NK-92 (cell line): ENCODE data around the gene SIL1.

ENCODE experiments used
- DNase-seq: peaks from one replicate; lab custom pipeline; 2025; ENCODE audit not compliant: unreplicated experiment; lab: John Stamatoyannopoulos, UW

SIL1 gene

DNA sequence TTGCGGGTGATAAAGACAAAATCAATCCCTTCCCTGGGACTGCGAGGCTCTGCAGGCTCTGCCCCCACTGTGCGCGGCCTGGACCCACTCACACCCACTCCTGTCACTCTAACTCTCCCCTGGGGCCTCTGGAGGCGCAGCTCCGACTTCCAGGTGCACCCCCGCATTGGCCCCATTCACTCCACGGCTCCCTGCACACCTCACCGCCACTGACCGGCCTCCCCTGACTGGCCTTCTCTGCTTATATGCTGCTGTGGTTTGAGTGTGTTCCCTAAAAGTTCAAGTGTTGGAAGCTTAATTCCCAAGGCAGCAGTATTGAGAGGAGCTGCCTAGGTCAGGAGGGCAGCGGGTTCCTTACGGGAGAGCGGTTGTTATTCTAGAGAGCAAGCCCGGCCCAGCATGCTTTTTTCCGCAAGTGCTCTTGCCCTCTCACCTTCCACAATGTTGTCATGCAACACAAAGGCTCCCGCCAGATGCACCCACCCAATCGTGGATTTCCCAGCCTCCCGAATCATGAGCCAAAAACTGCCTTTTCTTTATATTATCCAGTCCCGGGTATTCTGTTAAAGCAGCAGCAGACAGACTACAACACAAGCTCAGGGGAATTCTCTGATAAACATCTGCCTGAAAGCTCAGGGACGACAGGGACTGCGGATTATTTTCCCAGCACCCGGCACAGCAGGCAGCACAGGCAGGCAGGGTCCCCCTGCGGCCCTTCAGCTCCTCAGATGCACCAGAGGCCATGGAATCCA lies 249.5 kb downstream of the SIL1 start:
- DNase-seq, result no peak

- no peak for DNase-seq
Observed at GRCh38 chr5:138947780-138948179, 250.4 kb downstream of the SIL1 start.

DNA sequence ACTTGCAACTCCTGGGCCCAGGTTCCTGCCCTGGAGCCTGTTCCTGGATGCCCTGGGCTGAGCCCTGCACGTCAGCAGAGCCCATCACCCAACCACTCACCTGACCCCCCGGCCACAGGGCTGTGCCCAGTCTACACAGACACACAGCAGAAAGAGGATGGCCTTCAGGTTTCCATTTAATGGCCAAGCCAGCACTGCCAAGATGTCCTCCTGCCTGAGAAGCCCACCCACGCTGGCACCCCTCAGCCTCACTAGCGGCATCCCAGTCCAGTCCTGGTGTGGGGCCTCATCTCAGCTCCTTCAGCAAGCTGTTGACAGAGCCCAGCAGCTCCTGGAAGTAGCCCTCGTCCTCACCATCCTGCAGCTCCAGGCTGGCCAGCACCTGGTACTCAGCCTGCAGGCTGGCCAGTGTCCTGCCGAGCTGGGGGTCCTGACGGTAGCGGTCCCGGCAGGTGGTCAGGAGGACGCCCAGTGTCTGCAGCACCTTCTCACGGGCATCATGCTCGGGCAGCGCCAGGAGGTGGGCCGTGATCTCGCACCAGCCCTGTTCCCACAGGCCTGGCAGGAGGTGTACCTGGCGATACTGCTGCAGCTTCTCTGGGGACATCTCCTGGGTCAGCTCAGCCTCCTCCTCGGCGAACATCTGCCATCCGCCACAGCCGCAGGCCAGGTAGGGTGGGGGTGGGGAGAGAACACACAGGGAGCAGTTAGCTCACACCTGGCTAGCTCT lies 251.2 kb downstream of the SIL1 start:
- DNase-seq, result no peak

DNA sequence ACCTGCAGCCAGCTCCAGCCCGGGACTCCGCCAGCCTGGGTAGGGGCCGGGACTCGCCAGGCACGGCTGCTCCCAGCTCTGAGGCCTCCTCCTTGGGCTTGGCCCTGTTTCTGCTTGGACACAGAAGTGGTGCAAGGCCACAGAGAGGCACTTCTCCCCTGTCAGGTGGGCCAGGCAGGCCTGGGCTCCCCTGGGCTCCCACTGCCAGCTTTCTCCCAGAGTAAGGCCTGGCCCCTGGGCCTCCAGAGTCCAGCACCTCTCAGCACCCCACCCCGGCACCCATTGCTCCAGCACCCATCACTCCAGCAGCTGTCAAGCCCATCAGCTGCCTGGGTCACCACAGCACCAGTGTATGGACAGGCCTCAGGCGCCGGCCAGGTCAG lies 251.9 kb downstream of the SIL1 start:
- no peak for DNase-seq

DNA sequence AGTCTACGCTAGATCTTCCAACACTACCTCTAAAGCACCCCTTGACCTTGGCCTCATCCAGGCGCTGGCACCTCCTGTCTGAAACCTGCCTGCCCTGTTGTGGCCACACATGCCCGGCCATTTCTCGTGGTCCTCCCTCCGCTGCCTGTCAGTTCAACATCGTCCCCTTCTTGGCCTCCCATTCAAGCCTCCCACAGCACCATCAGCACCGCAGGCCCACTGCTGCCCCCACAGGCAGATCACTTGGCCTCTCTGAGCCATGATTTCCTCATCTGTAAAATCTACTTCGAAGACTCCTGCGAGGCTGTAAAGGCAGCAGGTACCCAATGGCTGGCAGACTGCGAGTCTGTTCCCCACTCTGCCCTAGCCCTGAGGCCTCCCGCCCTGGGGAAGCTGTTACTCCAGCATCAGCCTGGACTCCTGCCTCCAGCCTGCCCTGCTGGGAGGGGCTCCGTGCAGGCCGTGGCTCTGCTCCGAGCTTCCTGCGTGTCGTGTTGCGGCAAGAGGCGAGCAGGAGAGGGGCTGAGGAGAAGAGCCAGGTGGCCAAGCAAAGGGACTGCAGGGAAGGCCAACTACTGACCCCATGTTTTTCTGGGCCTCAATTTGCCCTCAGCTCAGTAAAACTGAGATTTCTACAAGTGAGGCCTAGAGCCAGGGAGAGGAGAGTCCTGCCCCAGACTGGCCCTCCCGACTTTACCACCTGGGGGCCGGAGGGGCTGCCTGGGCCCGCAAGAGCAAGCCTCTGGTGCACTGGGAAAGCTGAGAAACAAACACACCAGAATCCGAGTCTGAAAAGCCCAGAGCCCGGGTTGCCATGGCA lies 252.5 kb downstream of the SIL1 start:
- no peak for DNase-seq

- no peak for DNase-seq
Observed at GRCh38 chr5:138944527-138945322, 253.4 kb downstream of the SIL1 start.

DNA sequence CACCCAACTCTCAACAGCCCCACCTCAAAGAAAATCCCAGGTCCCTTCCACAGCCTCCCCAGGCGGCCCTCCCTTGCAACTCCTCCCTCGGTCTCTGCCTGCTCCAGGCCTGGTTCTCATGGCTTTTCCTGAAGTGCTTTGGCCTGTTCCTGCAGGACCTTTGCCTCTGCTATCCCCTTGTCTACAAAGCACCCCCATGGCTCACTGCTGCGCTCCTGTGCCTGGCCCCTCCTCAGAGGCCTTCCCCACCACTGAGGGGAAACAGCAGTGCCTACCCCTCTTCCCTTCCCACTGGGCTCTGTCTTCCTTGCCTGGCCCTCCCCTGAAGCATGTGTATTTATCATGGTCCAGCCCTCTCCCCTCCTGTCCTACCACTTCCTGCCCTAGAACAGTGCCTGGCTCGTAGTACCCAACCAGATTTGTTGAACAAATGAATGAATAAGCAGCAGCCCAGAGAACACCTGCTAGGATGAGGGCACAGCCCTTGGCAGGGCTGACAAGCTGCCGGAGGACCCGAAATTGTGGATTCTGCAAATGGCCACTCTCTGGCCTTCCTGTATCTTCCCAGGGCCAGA lies 254.5 kb downstream of the SIL1 start:
- no peak for DNase-seq

DNA sequence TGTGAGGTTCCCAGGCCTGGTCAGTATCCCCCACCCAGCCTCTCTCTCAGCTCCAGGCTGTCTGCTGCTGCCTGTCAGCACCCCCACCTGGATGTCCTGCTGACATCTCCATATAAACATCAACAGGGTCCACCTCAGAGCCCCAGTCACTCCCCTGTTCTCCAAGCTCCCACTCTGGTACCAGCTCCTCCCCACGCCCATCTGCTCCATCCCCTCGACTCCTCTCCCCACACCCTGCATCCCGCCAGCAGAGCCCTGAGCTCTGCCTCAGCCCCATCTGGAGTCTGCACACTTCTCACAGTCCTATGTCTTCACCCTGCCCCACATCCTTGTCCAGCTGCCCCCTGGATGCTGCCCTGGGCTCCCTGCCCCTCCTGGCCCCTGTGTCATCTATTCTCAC lies 255.3 kb downstream of the SIL1 start:
- no peak for DNase-seq

GRCh38 chr5:138942066-138942465 lies 256.1 kb downstream of the SIL1 start:
- DNase-seq, result no peak

- DNase-seq, result no peak
Observed at GRCh38 chr5:138938526-138938925, 259.6 kb downstream of the SIL1 start.

DNA sequence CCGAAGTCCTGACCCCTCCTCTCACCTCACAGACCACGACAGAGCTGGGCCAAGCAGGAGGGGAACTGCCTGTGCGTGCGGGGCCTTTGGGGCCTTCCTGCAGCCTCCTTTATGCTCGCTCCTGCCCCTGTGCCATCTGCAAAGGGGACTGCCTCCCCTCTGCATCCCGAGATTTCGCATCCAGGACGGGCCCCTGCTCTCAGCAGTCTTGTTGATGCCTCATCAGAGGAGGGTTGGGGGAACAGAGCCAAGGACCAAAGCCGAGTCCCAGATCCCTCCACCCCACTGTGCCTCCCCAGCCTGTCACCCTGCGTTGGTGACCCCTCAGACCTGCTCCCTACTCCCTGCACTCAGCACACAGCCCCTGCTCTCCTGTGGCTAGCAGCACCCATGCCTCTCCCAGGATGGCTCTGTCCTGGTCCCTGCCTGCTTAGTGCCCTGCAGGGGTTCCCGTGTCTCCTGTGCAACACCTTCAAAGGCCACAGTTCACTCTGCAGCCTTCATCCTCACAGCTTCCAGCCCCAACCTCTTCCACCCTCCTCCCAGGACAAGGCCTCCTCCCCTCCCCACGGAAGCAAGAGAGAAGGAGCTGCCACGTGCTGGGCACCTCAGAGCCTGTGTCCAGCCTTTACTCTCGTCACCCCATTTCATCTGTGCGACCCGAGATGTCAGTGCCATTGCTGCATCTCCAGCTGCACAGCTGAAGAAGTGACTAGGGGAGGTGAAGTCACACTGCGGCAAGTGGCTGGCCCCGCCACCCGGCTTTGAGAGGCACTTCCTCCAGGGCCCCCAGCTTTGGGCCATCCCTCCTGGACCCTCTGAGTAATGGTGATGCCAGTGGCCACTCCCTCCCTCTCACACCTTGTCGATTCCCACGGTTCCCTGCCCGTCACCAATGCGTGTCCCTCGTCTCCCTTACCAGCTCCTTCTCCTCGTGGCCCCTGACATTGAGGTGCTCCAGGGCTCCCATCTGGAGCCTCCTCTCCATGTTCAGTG lies 260.5 kb downstream of the SIL1 start:
- no peak for DNase-seq

DNA sequence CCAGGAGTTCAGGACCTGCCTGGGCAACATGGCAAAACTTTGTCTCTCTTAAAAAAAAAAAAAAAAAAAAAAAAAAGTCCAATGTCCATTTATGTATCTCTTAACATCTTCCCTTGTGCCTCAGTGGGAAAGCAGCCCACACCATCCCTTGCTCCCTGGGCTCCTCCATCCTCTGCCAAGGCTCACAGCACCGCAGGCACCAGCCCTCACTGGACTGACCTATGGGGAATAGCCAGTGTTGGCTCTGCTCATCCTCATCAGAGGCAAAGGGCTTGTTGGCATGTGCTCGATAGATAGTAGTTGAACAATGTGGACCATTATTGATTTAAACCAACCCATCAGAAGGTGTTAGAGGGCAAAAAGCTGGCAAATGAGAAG lies 261.2 kb downstream of the SIL1 start:
- no peak for DNase-seq

DNA sequence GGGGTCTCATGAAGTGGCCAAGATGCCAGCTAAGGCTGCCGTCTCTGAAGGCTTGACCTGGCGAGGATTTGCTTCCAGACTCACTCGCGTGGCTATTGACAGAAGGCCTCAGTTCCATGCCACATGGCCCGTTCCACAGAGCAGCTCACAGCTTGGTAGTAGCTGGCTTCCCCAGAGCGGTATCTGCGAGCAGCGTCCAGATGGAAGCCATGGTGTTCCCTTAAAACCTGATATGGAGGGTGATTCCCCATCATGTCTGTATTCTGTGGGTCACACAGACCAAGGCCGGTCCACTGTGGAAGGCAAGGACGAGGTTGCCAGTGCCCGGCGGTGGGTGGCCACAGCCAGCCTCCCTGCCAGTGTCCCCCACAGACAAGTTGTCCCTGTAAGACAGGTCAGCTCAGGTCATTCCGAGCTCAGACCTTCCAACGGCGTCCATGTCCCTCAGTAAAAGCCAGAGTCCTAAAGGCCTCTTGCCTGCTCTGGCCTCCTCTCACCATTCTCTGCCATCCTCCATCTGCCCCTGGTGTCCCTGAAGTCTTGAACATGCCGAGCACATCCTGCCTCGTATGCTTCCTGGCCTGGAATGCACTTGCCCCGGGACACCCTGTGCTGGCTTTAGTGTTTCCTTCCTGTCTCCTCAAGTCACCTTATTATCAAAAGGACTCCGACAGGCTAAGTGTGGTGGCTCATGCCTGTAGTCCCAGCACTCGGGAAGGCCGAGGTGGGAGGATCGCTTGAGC lies 261.8 kb downstream of the SIL1 start:
- no peak for DNase-seq

DNA sequence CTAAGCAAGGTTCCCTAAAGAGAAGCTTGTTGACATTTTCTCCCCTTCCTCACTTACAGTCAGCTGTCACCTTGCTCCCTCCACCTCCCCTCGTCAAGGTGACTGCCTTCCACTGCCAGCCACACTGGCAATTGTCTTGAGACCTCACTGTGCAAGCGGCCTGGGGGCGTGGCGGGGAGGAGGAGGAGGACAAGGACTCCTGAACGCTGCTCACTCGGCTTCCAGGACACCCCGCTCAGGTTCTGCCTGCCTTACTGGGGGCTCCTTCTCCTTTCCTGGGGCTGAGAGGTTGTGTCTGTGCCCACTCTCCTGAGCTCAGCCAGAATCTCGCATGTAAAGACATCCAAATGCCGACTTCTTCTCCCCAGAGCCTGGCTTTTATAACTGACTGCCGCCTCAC lies 262.7 kb downstream of the SIL1 start:
- DNase-seq, result no peak

GRCh38 chr5:138934971-138935370 lies 263.2 kb downstream of the SIL1 start:
- DNase-seq, result no peak

DNA sequence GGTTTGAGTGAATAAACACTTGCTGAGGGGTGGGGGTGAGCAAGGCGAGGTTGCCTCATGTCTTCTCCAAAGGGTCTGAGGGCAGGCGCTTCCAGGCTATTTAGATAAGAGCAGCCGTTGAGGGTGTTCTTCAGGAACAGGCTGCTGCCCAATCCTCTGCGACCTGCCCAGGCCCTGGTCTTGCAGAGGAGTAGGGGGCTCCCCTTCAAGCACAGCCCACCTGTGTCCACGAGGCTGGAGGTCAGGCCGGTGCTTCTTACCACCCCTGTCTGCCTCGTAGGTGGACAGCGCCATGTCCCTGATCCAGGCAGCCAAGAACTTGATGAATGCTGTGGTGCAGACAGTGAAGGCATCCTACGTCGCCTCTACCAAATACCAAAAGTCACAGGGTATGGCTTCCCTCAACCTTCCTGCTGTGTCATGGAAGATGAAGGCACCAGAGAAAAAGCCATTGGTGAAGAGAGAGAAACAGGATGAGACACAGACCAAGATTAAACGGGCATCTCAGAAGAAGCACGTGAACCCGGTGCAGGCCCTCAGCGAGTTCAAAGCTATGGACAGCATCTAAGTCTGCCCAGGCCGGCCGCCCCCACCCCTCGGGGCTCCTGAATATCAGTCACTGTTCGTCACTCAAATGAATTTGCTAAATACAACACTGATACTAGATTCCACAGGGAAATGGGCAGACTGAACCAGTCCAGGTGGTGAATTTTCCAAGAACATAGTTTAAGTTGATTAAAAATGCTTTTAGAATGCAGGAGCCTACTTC lies 264.5 kb downstream of the SIL1 start:
- no peak for DNase-seq

GRCh38 chr5:138932171-138932810 lies 265.9 kb downstream of the SIL1 start:
- DNase-seq, result no peak
